Uterus (tissue), 4 donors: Measurements from ENCODE around the gene SPG21. TPM values are rescaled to one million over a fixed set of nuclear protein-coding genes. Genes with fewer than 3 reads are reported as not detected.

Source experiments
- DNase-seq, 2 donors: peaks; one replicate each; pipeline ENCODE4 v3.0.0-alpha.2; 2019 to 2020
- H3K27ac ChIP-seq, 2 donors: fragments of 200-600 bp; sonication (generic); 1 replicate in 1 of 2; 2 replicates in 1 of 2; pipeline ENCODE4 v1.5.1; 2016 to 2018
- H3K27me3 ChIP-seq, 2 donors: fragments of 200-600 bp; sonication (generic); one replicate each; pipeline ENCODE4 v1.5.1; 2018 to 2019; ENCODE audit warnings: control low read depth in 1 of 2
- H3K36me3 ChIP-seq, 2 donors: fragments of 200-600 bp; sonication (generic); one replicate each; pipeline ENCODE4 v1.5.1; 2019; ENCODE audit warnings: control low read depth in 1 of 2
- H3K4me1 ChIP-seq, 2 donors: fragments of 200-600 bp; sonication (generic); one replicate each; pipeline ENCODE4 v1.5.1; 2018 to 2019; ENCODE audit warnings: control low read depth in 1 of 2
- H3K4me3 ChIP-seq, 2 donors: fragments of 200-600 bp; sonication (generic); 1 replicate in 1 of 2; 2 replicates in 1 of 2; pipeline ENCODE4 v1.5.1; 2018 to 2019; ENCODE audit warnings: mild to moderate bottlenecking in 1 of 2
- H3K9me3 ChIP-seq, 2 donors: fragments of 200-600 bp; sonication (generic); one replicate each; pipeline ENCODE4 v1.5.1; 2019; ENCODE audit warnings: control low read depth in 1 of 2
- CTCF ChIP-seq, 4 experiments: fragments of 200-600 bp in 2 of 4; fragments of 450-650 bp in 2 of 4; sonication (generic) in 2 of 4; IDR thresholded peaks; one replicate each; pipeline ENCODE4 v1.5.1; 2016 to 2019; ENCODE audit warnings: antibody characterized with exemption in 4 of 4, mild to moderate bottlenecking in 2 of 4, moderate library complexity in 1 of 4
- POLR2A ChIP-seq, 2 donors: fragments of 450-650 bp; IDR thresholded peaks; one replicate each; pipeline ENCODE4 v1.6.1; 2016; ENCODE audit warnings: antibody characterized with exemption in 2 of 2, mild to moderate bottlenecking in 1 of 2, moderate library complexity in 1 of 2
- intact Hi-C: fragments of 100-400 bp; cut with DNase I; formaldehyde crosslinking; loops from one replicate; pipeline ENCODE4 v1.15.1; 2023; ENCODE audit warnings: low total_unique reads
- total RNA-seq, 4 donors: library from RNA; depleted of rRNA in 3 of 4; stranded (reverse); fragments of >200 nt in 3 of 4; gene quantifications; one replicate each; pipeline versions ENCODE4 v1.1.0 to v1.2.4, GENCODE V29; 2014 to 2023
- donor health status: DM: yes; HTN: yes; CAD: no.

The SPG21 gene
- total RNA-seq, 4 donors from 2014 or later, result 22.8 to 130 (median 80.7) TPM

- no peaks in the 10 kb centered on the region for H3K4me1 ChIP-seq
- no peak for DNase-seq
- H3K27me3 ChIP-seq, result no peaks in the 10 kb centered on the region
- H3K36me3 ChIP-seq, result no peaks in the 10 kb centered on the region
- TF ChIP-seq POLR2A (IDR thresholded peaks at IDR 0.05) (no peak), CTCF (IDR thresholded peaks at IDR 0.05) (no peak)
- H3K27ac ChIP-seq, result no peak overlapping the region
- intact Hi-C loops, result no loop called here
- H3K4me3 ChIP-seq, result no peak overlapping the region
- H3K9me3 ChIP-seq, result no peaks in the 10 kb centered on the region
These were observed 19.3 kb upstream of the SPG21 start for GRCh38 chr15:65008983-65009382.

- TF ChIP-seq POLR2A (IDR thresholded peaks at IDR 0.05), result no peak
- no peak for TF ChIP-seq CTCF (IDR thresholded peaks at IDR 0.05)
- Histone ChIP-seq H3K9me3 (no peaks in the 10 kb centered on the region), H3K27me3 (no peaks in the 10 kb centered on the region), H3K4me1 (no peaks in the 10 kb centered on the region), H3K4me3 (no peak overlapping the region), H3K27ac (no peak overlapping the region), H3K36me3 (no peaks in the 10 kb centered on the region)
- no peak for DNase-seq
- intact Hi-C loops, result no loop called here
These were observed 17.2 kb upstream of the SPG21 start for GRCh38 chr15:65006876-65007275.

GRCh38 chr15:65004993-65005392 is 15.3 kb upstream of the SPG21 start:
- no peaks in the 10 kb centered on the region for H3K4me1 ChIP-seq
- no peaks in the 10 kb centered on the region for H3K36me3 ChIP-seq
- no peak overlapping the region for H3K4me3 ChIP-seq
- no peak overlapping the region for H3K27ac ChIP-seq
- no peaks in the 10 kb centered on the region for H3K27me3 ChIP-seq
- TF ChIP-seq POLR2A (IDR thresholded peaks at IDR 0.05), result no peak
- TF ChIP-seq CTCF (IDR thresholded peaks at IDR 0.05), result no peak
- no peak for DNase-seq
- intact Hi-C loops, result no loop called here
- no peaks in the 10 kb centered on the region for H3K9me3 ChIP-seq

GRCh38 chr15:64997745-64998375 is 8.1 kb upstream of the SPG21 start:
- H3K9me3 ChIP-seq, result no peaks in the 10 kb centered on the region
- H3K36me3 ChIP-seq, result no peaks in the 10 kb centered on the region
- DNase-seq, result no peak
- intact Hi-C loops, result no loop called here
- H3K4me3 ChIP-seq, result no peak overlapping the region
- H3K27ac ChIP-seq, result no peak overlapping the region
- no peaks in the 10 kb centered on the region for H3K27me3 ChIP-seq
- H3K4me1 ChIP-seq, result no peaks in the 10 kb centered on the region
- TF ChIP-seq POLR2A (IDR thresholded peaks at IDR 0.05) (no peak), CTCF (IDR thresholded peaks at IDR 0.05) (no peak)

- H3K36me3 ChIP-seq, result no peaks in the 10 kb centered on the region
- intact Hi-C loops, result no loop called here
- H3K27me3 ChIP-seq, result no peaks in the 10 kb centered on the region
- no peak for TF ChIP-seq POLR2A (IDR thresholded peaks at IDR 0.05)
- H3K9me3 ChIP-seq, result no peaks in the 10 kb centered on the region
- no peak overlapping the region for H3K4me3 ChIP-seq
- DNase-seq, result no peak
- no peaks in the 10 kb centered on the region for H3K4me1 ChIP-seq
- H3K27ac ChIP-seq, result no peak overlapping the region
These were observed 7.4 kb upstream of the SPG21 start for GRCh38 chr15:64997066-64997465.

GRCh38 chr15:64993290-64993689 is 3.6 kb upstream of the SPG21 start:
- Histone ChIP-seq H3K9me3 (no peaks in the 10 kb centered on the region), H3K4me1 (no peaks in the 10 kb centered on the region), H3K27me3 (no peaks in the 10 kb centered on the region), H3K36me3 (no peaks in the 10 kb centered on the region), H3K4me3 (no peak overlapping the region), H3K27ac (no peak overlapping the region)
- no peak for TF ChIP-seq POLR2A (IDR thresholded peaks at IDR 0.05)
- no peak for TF ChIP-seq CTCF (IDR thresholded peaks at IDR 0.05)
- DNase-seq, result no peak
- intact Hi-C loops, result no loop called here
